HepG2 (cell line): ENCODE data around the gene LRSAM1. TPM values are rescaled to one million over a fixed set of nuclear protein-coding genes. Genes with fewer than 3 reads are reported as not detected.

Experiments used
- ATF3 ChIP-seq: sonication (generic); formaldehyde crosslinking; IDR thresholded peaks from 2 replicates; pipeline ENCODE4 v1.4.0; 2020; ENCODE audit warnings: missing genetic modification reagents
- ATF7-NPFF ChIP-seq: sonication (generic); formaldehyde crosslinking; IDR thresholded peaks from 2 replicates; pipeline ENCODE4 v1.8.1; 2023; ENCODE audit warnings: mild to moderate bottlenecking, low read depth, missing genetic modification reagents, moderate library complexity
- GLI4 ChIP-seq: sonication (generic); formaldehyde crosslinking; IDR thresholded peaks from 2 replicates; pipeline ENCODE4 v1.5.1; 2020; ENCODE audit warnings: missing genetic modification reagents, mild to moderate bottlenecking, moderate library complexity, borderline replicate concordance
- MATR3 ChIP-seq: sonication (generic); formaldehyde crosslinking; IDR thresholded peaks from 2 replicates; pipeline ENCODE4 v1.4.0; 2020; ENCODE audit warnings: missing genetic modification reagents
- MED1 ChIP-seq: sonication (generic); formaldehyde crosslinking; IDR thresholded peaks from 2 replicates; pipeline ENCODE4 v1.4.0; 2020; ENCODE audit warnings: missing genetic modification reagents
- TCF7 ChIP-seq: sonication (generic); IDR thresholded peaks from 2 replicates; pipeline ENCODE4 v1.6.1; 2016; ENCODE audit warnings: antibody characterized with exemption, low read depth
- ZKSCAN8 ChIP-seq: IDR thresholded peaks from 2 replicates; pipeline ENCODE4 v1.6.1; 2016; ENCODE audit warnings: borderline replicate concordance, missing genetic modification reagents, missing compliant biosample characterization
- ZNF451 ChIP-seq: sonication (generic); formaldehyde crosslinking; IDR thresholded peaks from 2 replicates; pipeline ENCODE4 v1.5.0; 2020; ENCODE audit warnings: mild to moderate bottlenecking, missing genetic modification reagents
- ZNF510 ChIP-seq: sonication (generic); formaldehyde crosslinking; IDR thresholded peaks from 2 replicates; pipeline ENCODE4 v1.4.0; 2020; ENCODE audit warnings: low read depth, mild to moderate bottlenecking, missing genetic modification reagents
- ZNF564 ChIP-seq: sonication (generic); formaldehyde crosslinking; IDR thresholded peaks from 2 replicates; pipeline ENCODE4 v1.8.1; 2023; ENCODE audit warnings: mild to moderate bottlenecking, missing genetic modification reagents
- polyA plus RNA-seq, 8 experiments: library from polyadenylated mRNA; depleted of rRNA in 3 of 8; stranded (reverse) in 7 of 8; unstranded in 1 of 8; fragments of >200 nt; fragmentation: Illumina TruSeq in 4 of 8; extraction: Trizol in 4 of 8; gene quantifications; 2 replicates each; pipeline versions ENCODE4 v1.2.1 to v1.2.3, GENCODE V29; 2011 to 2016; ENCODE audit warnings: low read depth in 4 of 8, missing spikeins in 1 of 8, mixed read lengths in 1 of 8; ENCODE audit not compliant: insufficient read depth in 1 of 8
- total RNA-seq, 5 experiments: library from RNA; depleted of rRNA; stranded (reverse); fragments of >200 nt; fragmentation: Illumina TruSeq; extraction: Trizol; gene quantifications; 2 replicates each; pipeline ENCODE4 v1.2.3, GENCODE V29; 2016; ENCODE audit warnings: low read depth in 1 of 5
- TF ChIP-seq, protein P1 (sequence below): sonication (generic); formaldehyde crosslinking; IDR thresholded peaks from 2 replicates; pipeline ENCODE4 v1.4.0; 2020; ENCODE audit warnings: mild to moderate bottlenecking, missing genetic modification reagents
- TF ChIP-seq, protein P2 (sequence below): sonication (generic); formaldehyde crosslinking; IDR thresholded peaks from 2 replicates; pipeline ENCODE4 v1.9.0; 2022; ENCODE audit warnings: missing genetic modification reagents, mild to moderate bottlenecking, borderline replicate concordance
- TF ChIP-seq, protein P3 (sequence below): sonication (generic); formaldehyde crosslinking; IDR thresholded peaks from 2 replicates; pipeline ENCODE4 v1.9.0; 2021; ENCODE audit warnings: missing genetic modification reagents, mild to moderate bottlenecking, borderline replicate concordance

LRSAM1 gene
- total and polyA plus RNA-seq, 2 of the 13 experiments (the other 11 are each of a cell fraction or from before 2014, with no cell fraction given): 8.7 to 10.2 TPM

- no peak for TF ChIP-seq TCF7
- TF ChIP-seq, protein P1, sequence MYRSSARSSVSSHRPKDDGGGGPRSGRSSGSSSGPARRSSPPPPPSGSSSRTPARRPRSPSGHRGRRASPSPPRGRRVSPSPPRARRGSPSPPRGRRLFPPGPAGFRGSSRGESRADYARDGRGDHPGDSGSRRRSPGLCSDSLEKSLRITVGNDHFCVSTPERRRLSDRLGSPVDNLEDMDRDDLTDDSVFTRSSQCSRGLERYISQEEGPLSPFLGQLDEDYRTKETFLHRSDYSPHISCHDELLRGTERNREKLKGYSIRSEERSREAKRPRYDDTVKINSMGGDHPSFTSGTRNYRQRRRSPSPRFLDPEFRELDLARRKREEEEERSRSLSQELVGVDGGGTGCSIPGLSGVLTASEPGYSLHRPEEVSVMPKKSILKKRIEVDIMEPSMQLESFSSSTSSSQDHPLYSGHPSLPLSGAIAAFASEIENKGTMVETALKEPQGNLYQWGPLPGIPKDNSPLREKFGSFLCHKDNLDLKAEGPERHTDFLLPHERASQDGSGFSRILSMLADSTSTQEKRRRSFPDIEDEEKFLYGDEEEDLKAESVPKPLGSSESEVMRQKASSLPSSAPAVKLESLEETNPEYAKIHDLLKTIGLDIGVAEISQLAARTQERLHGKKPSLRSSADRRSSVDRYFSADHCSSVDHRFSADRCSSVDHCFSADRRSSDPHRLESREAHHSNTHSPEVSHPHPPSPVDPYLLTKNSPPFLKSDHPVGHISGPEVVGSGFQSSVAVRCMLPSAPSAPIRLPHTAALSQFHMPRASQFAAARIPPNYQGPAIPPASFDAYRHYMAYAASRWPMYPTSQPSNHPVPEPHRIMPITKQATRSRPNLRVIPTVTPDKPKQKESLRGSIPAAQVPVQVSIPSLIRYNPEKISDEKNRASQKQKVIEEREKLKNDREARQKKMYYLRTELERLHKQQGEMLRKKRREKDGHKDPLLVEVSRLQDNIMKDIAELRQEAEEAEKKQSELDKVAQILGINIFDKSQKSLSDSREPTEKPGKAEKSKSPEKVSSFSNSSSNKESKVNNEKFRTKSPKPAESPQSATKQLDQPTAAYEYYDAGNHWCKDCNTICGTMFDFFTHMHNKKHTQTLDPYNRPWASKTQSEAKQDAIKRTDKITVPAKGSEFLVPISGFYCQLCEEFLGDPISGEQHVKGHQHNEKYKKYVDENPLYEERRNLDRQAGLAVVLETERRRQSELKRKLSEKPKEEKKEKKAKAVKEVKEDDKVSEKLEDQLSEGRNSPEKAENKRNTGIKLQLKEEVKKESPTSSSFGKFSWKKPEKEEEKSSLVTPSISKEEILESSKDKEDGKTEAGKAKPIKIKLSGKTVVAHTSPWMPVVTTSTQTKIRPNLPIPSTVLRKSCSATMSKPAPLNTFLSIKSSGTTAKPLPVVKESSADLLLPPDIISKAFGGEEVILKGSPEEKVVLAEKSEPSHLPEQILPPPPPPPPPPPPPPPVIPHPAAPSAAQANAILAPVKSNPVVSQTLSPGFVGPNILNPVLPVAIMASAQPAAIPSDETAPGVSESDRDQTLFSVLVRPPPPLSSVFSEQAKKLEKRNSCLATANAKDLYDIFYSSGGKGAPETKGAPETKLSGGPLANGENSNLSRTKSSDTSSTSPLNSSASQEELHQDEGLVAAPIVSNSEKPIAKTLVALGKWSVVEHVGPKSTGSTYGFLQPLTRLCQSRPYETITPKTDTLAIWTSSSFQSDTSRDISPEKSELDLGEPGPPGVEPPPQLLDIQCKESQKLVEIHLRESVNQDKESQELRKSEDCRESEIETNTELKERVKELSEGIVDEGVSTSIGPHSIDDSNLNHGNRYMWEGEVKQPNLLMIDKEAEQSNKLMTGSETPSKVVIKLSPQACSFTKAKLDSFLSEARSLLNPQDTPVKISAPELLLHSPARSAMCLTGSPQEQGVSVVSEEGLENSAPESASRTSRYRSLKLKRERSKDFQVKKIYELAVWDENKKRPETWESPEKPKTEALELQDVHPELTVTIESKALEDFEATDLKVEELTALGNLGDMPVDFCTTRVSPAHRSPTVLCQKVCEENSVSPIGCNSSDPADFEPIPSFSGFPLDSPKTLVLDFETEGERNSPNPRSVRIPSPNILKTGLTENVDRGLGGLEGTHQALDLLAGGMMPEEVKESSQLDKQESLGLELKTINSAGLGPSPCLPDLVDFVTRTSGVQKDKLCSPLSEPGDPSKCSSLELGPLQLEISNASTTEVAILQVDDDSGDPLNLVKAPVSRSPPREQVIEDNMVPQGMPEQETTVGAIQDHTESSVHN (CRISPR knock-in tag): no peak
- TF ChIP-seq ATF7-NPFF (CRISPR knock-in tag): no peak; the same call in 1 of the 2 replicates
- peak; percentile 51; the same call in 1 of the 2 replicates for TF ChIP-seq ZKSCAN8
- TF ChIP-seq, protein P2, sequence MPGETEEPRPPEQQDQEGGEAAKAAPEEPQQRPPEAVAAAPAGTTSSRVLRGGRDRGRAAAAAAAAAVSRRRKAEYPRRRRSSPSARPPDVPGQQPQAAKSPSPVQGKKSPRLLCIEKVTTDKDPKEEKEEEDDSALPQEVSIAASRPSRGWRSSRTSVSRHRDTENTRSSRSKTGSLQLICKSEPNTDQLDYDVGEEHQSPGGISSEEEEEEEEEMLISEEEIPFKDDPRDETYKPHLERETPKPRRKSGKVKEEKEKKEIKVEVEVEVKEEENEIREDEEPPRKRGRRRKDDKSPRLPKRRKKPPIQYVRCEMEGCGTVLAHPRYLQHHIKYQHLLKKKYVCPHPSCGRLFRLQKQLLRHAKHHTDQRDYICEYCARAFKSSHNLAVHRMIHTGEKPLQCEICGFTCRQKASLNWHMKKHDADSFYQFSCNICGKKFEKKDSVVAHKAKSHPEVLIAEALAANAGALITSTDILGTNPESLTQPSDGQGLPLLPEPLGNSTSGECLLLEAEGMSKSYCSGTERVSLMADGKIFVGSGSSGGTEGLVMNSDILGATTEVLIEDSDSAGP (CRISPR knock-in tag): peak; percentile 86; the same call in 1 of the 2 replicates
- TF ChIP-seq ZNF451 (CRISPR knock-in tag): 0 out of 2 replicates have a peak, but pooled peaks have one; percentile 48
- no peak for TF ChIP-seq ATF3 (CRISPR knock-in tag)
- TF ChIP-seq GLI4 (CRISPR knock-in tag): no peak
- TF ChIP-seq, protein P3, sequence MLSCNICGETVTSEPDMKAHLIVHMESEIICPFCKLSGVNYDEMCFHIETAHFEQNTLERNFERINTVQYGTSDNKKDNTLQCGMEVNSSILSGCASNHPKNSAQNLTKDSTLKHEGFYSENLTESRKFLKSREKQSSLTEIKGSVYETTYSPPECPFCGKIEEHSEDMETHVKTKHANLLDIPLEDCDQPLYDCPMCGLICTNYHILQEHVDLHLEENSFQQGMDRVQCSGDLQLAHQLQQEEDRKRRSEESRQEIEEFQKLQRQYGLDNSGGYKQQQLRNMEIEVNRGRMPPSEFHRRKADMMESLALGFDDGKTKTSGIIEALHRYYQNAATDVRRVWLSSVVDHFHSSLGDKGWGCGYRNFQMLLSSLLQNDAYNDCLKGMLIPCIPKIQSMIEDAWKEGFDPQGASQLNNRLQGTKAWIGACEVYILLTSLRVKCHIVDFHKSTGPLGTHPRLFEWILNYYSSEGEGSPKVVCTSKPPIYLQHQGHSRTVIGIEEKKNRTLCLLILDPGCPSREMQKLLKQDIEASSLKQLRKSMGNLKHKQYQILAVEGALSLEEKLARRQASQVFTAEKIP (CRISPR knock-in tag): no peak
- TF ChIP-seq MED1 (CRISPR knock-in tag): no peak; the same call in 1 of the 2 replicates
- TF ChIP-seq MATR3 (CRISPR knock-in tag): no peak
- TF ChIP-seq ZNF510 (CRISPR knock-in tag): no peak
- 0 out of 2 replicates have a peak, but pooled peaks have one; percentile 13 for TF ChIP-seq ZNF564 (CRISPR knock-in tag)
These were observed 27.2 kb upstream of the LRSAM1 start, which contains the start of gene ZNF79 (continued) for GRCh38 chr9:127423934-127424675.
